Liver (tissue), 9 donors: ENCODE measurements around the gene CYP2A7. TPM values are rescaled to one million over a fixed set of nuclear protein-coding genes. Genes with fewer than 3 reads are reported as not detected.

Experiments
- DNase-seq: peaks from one replicate; pipeline ENCODE4 v3.0.0-alpha.2; 2017; ENCODE audit warnings: low spot score
- H3K27ac ChIP-seq, 2 donors: one replicate each; pipeline ENCODE4 v1.7.0; 2013; ENCODE audit warnings: inconsistent platforms in 2 of 2, low read length in 2 of 2, control low read depth in 1 of 2, low read depth in 1 of 2, mild to moderate bottlenecking in 1 of 2
- H3K27me3 ChIP-seq, 4 donors: one replicate each; pipeline versions ENCODE4 v1.6.1 to v1.7.0; 2013; ENCODE audit warnings: low read length in 3 of 4, inconsistent platforms in 1 of 4, mild to moderate bottlenecking in 1 of 4, moderate library complexity in 1 of 4; ENCODE audit not compliant: control insufficient read depth in 4 of 4, insufficient read depth in 4 of 4
- H3K36me3 ChIP-seq, 4 donors: one replicate each; pipeline versions ENCODE4 v1.6.1 to v1.7.0; 2013; ENCODE audit warnings: low read length in 3 of 4, mild to moderate bottlenecking in 3 of 4, low read depth in 1 of 4, moderate library complexity in 1 of 4; ENCODE audit not compliant: control insufficient read depth in 4 of 4, insufficient read depth in 3 of 4
- H3K4me1 ChIP-seq, 4 donors: one replicate each; pipeline versions ENCODE4 v1.6.1 to v1.7.0; 2013; ENCODE audit warnings: low read length in 3 of 4, mild to moderate bottlenecking in 3 of 4, moderate library complexity in 1 of 4; ENCODE audit not compliant: control insufficient read depth in 4 of 4, insufficient read depth in 4 of 4
- H3K4me3 ChIP-seq, 3 donors: one replicate each; pipeline versions ENCODE4 v1.6.1 to v1.7.0; 2013; ENCODE audit warnings: low read length in 3 of 3, control low read depth in 1 of 3, low read depth in 1 of 3, mild to moderate bottlenecking in 1 of 3
- H3K9ac ChIP-seq, 2 donors: one replicate each; pipeline ENCODE4 v1.7.0; 2013; ENCODE audit warnings: low read length in 2 of 2, mild to moderate bottlenecking in 2 of 2, moderate library complexity in 2 of 2, control low read depth in 1 of 2, low read depth in 1 of 2
- H3K9me3 ChIP-seq, 4 donors: one replicate each; pipeline versions ENCODE4 v1.6.1 to v1.7.0; 2013; ENCODE audit warnings: low read length in 3 of 4; ENCODE audit not compliant: control insufficient read depth in 4 of 4
- EGR1 ChIP-seq, 2 donors: IDR thresholded peaks; 2 replicates each; pipeline ENCODE4 v1.6.1; 2016 to 2018; ENCODE audit warnings: antibody characterized with exemption in 2 of 2, low read depth in 2 of 2
- FOXA1 ChIP-seq: IDR thresholded peaks from 2 replicates; pipeline ENCODE4 v1.6.1; 2016; ENCODE audit warnings: antibody characterized with exemption
- FOXA2 ChIP-seq: IDR thresholded peaks from 2 replicates; pipeline ENCODE4 v1.6.1; 2016; ENCODE audit warnings: antibody characterized with exemption
- GABPA ChIP-seq, 2 donors: IDR thresholded peaks in 1 of 2; conservative IDR thresholded peaks in 1 of 2; 2 replicates each; pipeline ENCODE4 v1.6.1; 2016; ENCODE audit warnings: antibody characterized with exemption in 2 of 2, mild to moderate bottlenecking in 1 of 2, moderate library complexity in 1 of 2
- HNF4A ChIP-seq, 2 donors: conservative IDR thresholded peaks; 2 replicates each; pipeline ENCODE4 v1.6.1; 2016; ENCODE audit warnings: antibody characterized with exemption in 2 of 2, mild to moderate bottlenecking in 2 of 2
- HNF4G ChIP-seq: IDR thresholded peaks from 2 replicates; pipeline ENCODE4 v1.6.1; 2016; ENCODE audit warnings: antibody characterized with exemption
- JUND ChIP-seq, 2 donors: IDR thresholded peaks; 2 replicates each; pipeline ENCODE4 v1.6.1; 2016; ENCODE audit warnings: antibody characterized with exemption in 2 of 2
- NR2F2 ChIP-seq: IDR thresholded peaks from 2 replicates; pipeline ENCODE4 v1.6.1; 2016; ENCODE audit warnings: antibody characterized with exemption
- RAD21 ChIP-seq, 2 donors: IDR thresholded peaks; 2 replicates each; pipeline ENCODE4 v1.6.1; 2016; ENCODE audit warnings: antibody characterized with exemption in 2 of 2, mild to moderate bottlenecking in 2 of 2
- RXRA ChIP-seq, 2 donors: IDR thresholded peaks; 2 replicates each; pipeline ENCODE4 v1.6.1; 2017 to 2018; ENCODE audit warnings: antibody characterized with exemption in 2 of 2, mild to moderate bottlenecking in 1 of 2
- SP1 ChIP-seq: IDR thresholded peaks from 2 replicates; pipeline ENCODE4 v1.6.1; 2018; ENCODE audit warnings: antibody characterized with exemption, mild to moderate bottlenecking
- TAF1 ChIP-seq: conservative IDR thresholded peaks from 2 replicates; pipeline ENCODE4 v1.6.1; 2016; ENCODE audit warnings: antibody characterized with exemption, mild to moderate bottlenecking
- YY1 ChIP-seq: IDR thresholded peaks from 2 replicates; pipeline ENCODE4 v1.6.1; 2016; ENCODE audit warnings: antibody characterized with exemption, mild to moderate bottlenecking
- polyA plus RNA-seq, 2 donors: library from polyadenylated mRNA; stranded (reverse) in 1 of 2; unstranded in 1 of 2; fragments of 200-250 nt in 1 of 2; fragments of >200 nt in 1 of 2; fragmentation: Nextera tagmentation in 1 of 2; extraction: Ambion mirVana in 1 of 2; gene quantifications; one replicate each; pipeline versions ENCODE4 v1.2.1 to v1.2.3, GENCODE V29; 2013 to 2015
- total RNA-seq, 2 donors: library from RNA; depleted of rRNA; stranded (reverse); fragments of >200 nt; gene quantifications; one replicate each; pipeline ENCODE4 v1.2.3, GENCODE V29; 2014
- TF ChIP-seq, protein P1 (sequence below): IDR thresholded peaks from 2 replicates; pipeline ENCODE4 v1.6.1; 2016; ENCODE audit warnings: antibody characterized with exemption
- TF ChIP-seq, protein P2 (sequence below): IDR thresholded peaks from 2 replicates; pipeline ENCODE4 v1.6.1; 2016; ENCODE audit warnings: antibody characterized with exemption
- TF ChIP-seq, protein P3 (sequence below): IDR thresholded peaks from 2 replicates; pipeline ENCODE4 v1.6.1; 2016; ENCODE audit warnings: antibody characterized with exemption
- TF ChIP-seq, protein P4 (sequence below): fragments of 150-350 bp; IDR thresholded peaks from 2 replicates; pipeline ENCODE4 v1.5.1; 2017; ENCODE audit warnings: improper control_type of control experiment, low read depth, low read length; ENCODE audit not compliant: missing input control
- TF ChIP-seq, protein P5 (sequence below): IDR thresholded peaks from 2 replicates; pipeline ENCODE4 v1.6.1; 2016; ENCODE audit warnings: antibody characterized with exemption, mild to moderate bottlenecking
- donor health status: healthy.
- donor health status: healthy.
- donor health status: healthy.
- donor health status: healthy.
- donor health status: healthy.

The CYP2A7 gene
- total and polyA plus RNA-seq, 4 donors: 3.3 to 57.9 (median 7.4) TPM; not detected in 1

DNA sequence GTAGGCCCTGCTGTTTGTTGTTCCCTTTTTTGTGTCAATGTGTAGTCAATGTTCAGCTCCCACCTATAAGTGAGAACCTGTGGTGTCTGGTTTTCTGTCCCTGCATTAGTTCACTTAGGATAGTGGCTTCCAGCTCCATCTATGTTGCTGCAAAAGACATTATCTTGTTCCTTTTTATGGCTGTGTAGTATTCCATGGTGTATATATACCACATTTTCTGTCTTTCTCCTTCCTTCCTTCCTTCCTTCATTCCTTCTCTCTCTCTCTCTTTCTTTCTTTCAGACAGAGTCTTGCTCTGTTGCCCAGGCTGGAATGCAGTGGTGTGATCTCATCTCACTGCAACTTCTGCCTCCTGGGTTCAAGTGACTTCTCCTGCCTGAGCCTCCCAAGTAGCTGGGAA lies 52.8 kb downstream of the CYP2A7 start:
- Histone ChIP-seq H3K27me3 (no peaks in the 10 kb centered on the region), H3K4me3 (no peak overlapping the region), H3K4me1 (peaks cover 3 to 29% (median 7%) of the 10 kb centered on the region in 4 donors), H3K9me3 (no peaks in the 10 kb centered on the region), H3K9ac (no peak overlapping the region), H3K27ac (no peak overlapping the region), H3K36me3 (peaks cover 0 to 10% (median 4%) of the 10 kb centered on the region in 4 donors)
- no peak for DNase-seq
- TF ChIP-seq YY1 (no peak), RAD21 (IDR thresholded peaks at IDR 0.05) (no peak), SP1 (no peak), HNF4G (no peak), GABPA (IDR thresholded peaks at IDR 0.05 in 1 of 2, conservative IDR thresholded peaks at IDR 0.05 in 1 of 2) (no peak), EGR1 (IDR thresholded peaks at IDR 0.05; ENCODE audit: low read depth in 2 of 2) (no peak), NR2F2 (no peak), RXRA (IDR thresholded peaks at IDR 0.05) (no peak), FOXA2 (no peak), JUND (IDR thresholded peaks at IDR 0.05) (no peak), FOXA1 (no peak), TAF1 (no peak), HNF4A (conservative IDR thresholded peaks at IDR 0.05) (no peak)
- TF ChIP-seq, protein P1, sequence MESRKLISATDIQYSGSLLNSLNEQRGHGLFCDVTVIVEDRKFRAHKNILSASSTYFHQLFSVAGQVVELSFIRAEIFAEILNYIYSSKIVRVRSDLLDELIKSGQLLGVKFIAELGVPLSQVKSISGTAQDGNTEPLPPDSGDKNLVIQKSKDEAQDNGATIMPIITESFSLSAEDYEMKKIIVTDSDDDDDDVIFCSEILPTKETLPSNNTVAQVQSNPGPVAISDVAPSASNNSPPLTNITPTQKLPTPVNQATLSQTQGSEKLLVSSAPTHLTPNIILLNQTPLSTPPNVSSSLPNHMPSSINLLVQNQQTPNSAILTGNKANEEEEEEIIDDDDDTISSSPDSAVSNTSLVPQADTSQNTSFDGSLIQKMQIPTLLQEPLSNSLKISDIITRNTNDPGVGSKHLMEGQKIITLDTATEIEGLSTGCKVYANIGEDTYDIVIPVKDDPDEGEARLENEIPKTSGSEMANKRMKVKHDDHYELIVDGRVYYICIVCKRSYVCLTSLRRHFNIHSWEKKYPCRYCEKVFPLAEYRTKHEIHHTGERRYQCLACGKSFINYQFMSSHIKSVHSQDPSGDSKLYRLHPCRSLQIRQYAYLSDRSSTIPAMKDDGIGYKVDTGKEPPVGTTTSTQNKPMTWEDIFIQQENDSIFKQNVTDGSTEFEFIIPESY: no peak
- TF ChIP-seq, protein P2, sequence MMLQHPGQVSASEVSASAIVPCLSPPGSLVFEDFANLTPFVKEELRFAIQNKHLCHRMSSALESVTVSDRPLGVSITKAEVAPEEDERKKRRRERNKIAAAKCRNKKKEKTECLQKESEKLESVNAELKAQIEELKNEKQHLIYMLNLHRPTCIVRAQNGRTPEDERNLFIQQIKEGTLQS: no peak
- TF ChIP-seq, protein P3, sequence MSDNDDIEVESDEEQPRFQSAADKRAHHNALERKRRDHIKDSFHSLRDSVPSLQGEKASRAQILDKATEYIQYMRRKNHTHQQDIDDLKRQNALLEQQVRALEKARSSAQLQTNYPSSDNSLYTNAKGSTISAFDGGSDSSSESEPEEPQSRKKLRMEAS: no peak
- TF ChIP-seq, protein P4, sequence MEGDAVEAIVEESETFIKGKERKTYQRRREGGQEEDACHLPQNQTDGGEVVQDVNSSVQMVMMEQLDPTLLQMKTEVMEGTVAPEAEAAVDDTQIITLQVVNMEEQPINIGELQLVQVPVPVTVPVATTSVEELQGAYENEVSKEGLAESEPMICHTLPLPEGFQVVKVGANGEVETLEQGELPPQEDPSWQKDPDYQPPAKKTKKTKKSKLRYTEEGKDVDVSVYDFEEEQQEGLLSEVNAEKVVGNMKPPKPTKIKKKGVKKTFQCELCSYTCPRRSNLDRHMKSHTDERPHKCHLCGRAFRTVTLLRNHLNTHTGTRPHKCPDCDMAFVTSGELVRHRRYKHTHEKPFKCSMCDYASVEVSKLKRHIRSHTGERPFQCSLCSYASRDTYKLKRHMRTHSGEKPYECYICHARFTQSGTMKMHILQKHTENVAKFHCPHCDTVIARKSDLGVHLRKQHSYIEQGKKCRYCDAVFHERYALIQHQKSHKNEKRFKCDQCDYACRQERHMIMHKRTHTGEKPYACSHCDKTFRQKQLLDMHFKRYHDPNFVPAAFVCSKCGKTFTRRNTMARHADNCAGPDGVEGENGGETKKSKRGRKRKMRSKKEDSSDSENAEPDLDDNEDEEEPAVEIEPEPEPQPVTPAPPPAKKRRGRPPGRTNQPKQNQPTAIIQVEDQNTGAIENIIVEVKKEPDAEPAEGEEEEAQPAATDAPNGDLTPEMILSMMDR: no peak
- TF ChIP-seq, protein P5, sequence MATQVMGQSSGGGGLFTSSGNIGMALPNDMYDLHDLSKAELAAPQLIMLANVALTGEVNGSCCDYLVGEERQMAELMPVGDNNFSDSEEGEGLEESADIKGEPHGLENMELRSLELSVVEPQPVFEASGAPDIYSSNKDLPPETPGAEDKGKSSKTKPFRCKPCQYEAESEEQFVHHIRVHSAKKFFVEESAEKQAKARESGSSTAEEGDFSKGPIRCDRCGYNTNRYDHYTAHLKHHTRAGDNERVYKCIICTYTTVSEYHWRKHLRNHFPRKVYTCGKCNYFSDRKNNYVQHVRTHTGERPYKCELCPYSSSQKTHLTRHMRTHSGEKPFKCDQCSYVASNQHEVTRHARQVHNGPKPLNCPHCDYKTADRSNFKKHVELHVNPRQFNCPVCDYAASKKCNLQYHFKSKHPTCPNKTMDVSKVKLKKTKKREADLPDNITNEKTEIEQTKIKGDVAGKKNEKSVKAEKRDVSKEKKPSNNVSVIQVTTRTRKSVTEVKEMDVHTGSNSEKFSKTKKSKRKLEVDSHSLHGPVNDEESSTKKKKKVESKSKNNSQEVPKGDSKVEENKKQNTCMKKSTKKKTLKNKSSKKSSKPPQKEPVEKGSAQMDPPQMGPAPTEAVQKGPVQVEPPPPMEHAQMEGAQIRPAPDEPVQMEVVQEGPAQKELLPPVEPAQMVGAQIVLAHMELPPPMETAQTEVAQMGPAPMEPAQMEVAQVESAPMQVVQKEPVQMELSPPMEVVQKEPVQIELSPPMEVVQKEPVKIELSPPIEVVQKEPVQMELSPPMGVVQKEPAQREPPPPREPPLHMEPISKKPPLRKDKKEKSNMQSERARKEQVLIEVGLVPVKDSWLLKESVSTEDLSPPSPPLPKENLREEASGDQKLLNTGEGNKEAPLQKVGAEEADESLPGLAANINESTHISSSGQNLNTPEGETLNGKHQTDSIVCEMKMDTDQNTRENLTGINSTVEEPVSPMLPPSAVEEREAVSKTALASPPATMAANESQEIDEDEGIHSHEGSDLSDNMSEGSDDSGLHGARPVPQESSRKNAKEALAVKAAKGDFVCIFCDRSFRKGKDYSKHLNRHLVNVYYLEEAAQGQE: no peak
